GM12875 (cell line): ENCODE data around the gene DAND5.
"Not testable (repeated sequence)": the region's sequence is repeated elsewhere in the genome, so short reads cannot be mapped to it uniquely, and the experiment has no call there.

Experiments used
- H3K4me3 ChIP-seq: one replicate; pipeline ENCODE4 v1.5.1; 2011; ENCODE audit warnings: low read depth, low read length, control low read depth
- TF ChIP-seq, protein P1 (sequence below): IDR thresholded peaks from 2 replicates; pipeline ENCODE4 v1.5.1; 2011; ENCODE audit warnings: low read depth, mild to moderate bottlenecking, control low read depth, inconsistent platforms, low read length, moderate library complexity, borderline replicate concordance; ENCODE audit not compliant: insufficient read depth

Gene DAND5

GRCh38 chr19:12975221-12975741, 5.9 kb downstream of the DAND5 start:
- H3K4me3 ChIP-seq: no peak overlapping the region
- TF ChIP-seq, protein P1, sequence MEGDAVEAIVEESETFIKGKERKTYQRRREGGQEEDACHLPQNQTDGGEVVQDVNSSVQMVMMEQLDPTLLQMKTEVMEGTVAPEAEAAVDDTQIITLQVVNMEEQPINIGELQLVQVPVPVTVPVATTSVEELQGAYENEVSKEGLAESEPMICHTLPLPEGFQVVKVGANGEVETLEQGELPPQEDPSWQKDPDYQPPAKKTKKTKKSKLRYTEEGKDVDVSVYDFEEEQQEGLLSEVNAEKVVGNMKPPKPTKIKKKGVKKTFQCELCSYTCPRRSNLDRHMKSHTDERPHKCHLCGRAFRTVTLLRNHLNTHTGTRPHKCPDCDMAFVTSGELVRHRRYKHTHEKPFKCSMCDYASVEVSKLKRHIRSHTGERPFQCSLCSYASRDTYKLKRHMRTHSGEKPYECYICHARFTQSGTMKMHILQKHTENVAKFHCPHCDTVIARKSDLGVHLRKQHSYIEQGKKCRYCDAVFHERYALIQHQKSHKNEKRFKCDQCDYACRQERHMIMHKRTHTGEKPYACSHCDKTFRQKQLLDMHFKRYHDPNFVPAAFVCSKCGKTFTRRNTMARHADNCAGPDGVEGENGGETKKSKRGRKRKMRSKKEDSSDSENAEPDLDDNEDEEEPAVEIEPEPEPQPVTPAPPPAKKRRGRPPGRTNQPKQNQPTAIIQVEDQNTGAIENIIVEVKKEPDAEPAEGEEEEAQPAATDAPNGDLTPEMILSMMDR: no peak

DNA sequence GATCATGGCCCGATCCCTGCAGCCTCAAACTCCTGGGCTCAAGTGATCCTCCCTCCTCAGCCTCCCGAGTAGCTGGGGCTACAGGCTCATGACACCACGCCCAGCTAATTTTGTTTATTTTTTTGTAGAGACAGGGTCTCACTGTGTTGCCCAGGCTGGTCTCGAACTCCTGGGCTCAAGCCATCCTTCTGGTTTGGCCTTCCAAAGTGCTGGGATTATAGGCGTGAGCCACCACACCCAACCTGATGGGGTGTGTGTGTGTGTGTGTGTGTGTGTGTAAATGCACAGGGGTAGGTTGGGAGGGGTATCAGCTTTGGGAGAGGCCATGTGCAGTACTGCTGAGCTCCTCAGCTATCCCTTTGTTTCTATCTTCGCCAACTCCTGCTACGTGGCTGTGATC, 6.7 kb downstream of the DAND5 start:
- not testable (repeated sequence) for H3K4me3 ChIP-seq

DNA sequence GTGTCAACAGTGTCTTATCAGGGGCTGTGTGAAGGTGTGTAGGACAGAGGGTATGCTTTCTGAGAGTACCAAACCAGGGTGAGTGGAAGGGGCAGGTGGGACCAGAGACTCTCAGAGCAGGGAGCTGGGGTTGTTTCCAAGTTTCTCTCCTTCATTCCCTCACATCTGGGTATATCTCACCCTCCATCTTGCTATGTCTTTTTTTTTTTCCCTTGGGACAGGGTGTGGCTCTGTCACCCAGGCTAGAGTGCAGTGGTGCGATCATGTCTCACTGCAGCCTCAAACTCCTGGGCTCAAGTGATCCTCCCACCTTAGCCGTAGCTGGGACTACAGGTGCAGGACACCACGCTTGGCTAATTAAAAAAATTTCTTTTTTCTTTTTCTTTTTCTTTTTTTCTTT, 10.6 kb downstream of the DAND5 start:
- TF ChIP-seq, protein P1: no peak
- H3K4me3 ChIP-seq: no peak overlapping the region

- TF ChIP-seq, protein P1: no peak
- H3K4me3 ChIP-seq: no peak overlapping the region
Measured at GRCh38 chr19:12982648-12983047, 13.3 kb downstream of the DAND5 start.

DNA sequence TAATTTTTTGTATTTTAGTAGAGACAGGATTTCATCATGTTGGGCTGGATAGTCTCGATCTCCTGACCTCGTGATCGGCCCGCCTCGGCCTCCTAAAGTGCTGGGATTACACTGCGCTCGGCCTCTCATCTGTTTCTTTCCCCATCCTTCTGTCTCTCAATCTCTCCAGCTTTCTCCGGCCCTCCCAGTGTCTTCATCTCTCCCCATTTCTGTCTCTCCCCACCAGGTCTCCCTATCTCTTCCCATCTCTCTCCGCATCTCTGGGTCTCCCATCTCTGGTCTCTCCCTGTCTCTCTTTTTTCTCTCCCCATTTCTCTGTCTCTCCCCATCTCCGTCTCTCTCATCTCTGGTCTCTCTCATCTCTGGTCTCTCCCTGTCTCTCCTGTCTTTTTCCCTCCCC, 13.7 kb downstream of the DAND5 start:
- no peak overlapping the region for H3K4me3 ChIP-seq
- TF ChIP-seq, protein P1: no peak

DNA sequence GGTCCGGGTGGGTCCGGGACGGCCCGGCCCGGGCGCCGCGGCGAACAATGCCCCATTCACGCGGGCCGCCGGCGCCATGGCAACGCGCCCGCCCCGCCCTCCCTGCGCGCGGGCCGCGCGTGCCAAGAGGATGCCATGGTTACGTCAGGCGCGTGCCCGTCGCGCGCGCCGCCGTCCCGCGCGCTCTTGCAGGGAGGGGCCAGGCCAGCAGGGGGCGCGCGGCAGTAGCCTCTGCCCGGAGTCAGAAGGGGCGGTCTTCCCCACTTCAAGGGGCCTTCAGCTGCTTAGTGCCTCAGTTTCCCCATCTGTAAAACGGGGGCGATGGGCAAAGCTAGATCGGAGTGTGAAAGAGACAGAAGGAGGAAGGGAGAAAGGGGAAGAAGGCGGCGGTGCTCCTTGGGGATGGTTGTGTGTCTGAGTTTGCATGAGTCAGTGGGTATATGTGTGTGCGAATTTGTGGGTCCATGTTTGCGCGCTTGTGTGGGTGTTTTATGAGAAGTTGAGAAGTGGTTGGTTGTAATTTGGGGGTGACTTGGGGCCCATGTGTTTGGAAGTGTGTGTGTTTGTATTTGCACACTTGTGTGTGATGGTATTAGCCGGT, 14.3 kb downstream of the DAND5 start:
- no peak overlapping the region for H3K4me3 ChIP-seq

DNA sequence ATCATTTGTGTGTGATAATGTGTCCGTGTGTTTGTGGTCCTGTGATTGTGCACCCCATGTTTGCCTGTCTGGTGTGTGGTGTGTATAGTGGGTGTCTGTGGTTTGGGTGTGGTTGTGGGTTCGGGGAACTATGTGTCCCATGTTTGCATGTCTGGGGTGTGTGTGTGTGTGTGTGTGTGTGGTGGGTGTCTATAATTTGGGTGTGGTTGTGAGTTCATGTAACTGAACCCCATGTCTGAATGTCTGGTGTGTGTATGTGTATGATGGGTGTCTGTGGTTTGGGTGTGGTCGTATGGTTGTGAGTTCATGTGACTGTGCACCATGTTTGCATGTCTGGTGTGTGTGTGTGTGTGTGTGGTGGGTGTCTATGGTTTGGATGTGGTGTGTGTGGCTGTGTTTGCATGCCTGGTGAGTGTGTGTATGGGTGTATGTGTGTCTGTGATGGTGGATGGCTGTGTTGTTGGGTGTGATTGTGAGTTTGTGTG, 14.8 kb downstream of the DAND5 start:
- TF ChIP-seq, protein P1: no peak
- H3K4me3 ChIP-seq: no peak overlapping the region

More for the DNA sequence above, 14.3 kb downstream of the DAND5 start:
- TF ChIP-seq, protein P1: peak; percentile 89
